PC-9 (cell line): ENCODE measurements around the gene FURIN. TPM values are rescaled to one million over a fixed set of nuclear protein-coding genes. Genes with fewer than 3 reads are reported as not detected.

Experiments
- BruUV-seq: library from RNA; stranded (reverse); fragments of 400-500 nt; replicated peaks from 2 replicates; lab custom pipeline; 2021; lab: Mats Ljungman, UMichigan
- CTCF ChIA-PET: fragments of 300-600 bp; sonication (Branson Sonifier 250); formaldehyde crosslinking; loops from one replicate; lab custom pipeline; 2022; ENCODE audit warnings: antibody characterized with exemption; lab: Charles Lee
- POLR2A ChIA-PET: fragments of 300-600 bp; sonication (Branson Sonifier 250); formaldehyde crosslinking; loops from one replicate; lab custom pipeline; 2022; ENCODE audit warnings: antibody characterized with exemption; ENCODE audit not compliant: unreplicated experiment; lab: Charles Lee
- DNase-seq, 2 experiments: peaks; one replicate each; pipeline versions ENCODE4 v3.0.0 to v3.0.0-alpha.2; 2015 to 2022; ENCODE audit warnings: mixed read lengths in 1 of 2
- H2AFZ ChIP-seq: fragments of 200-600 bp; sonication (generic); 2 replicates; pipeline ENCODE4 v1.8.1; 2017; ENCODE audit warnings: antibody characterized with exemption
- H3F3A ChIP-seq: fragments of 200-600 bp; sonication (generic); 2 replicates; pipeline ENCODE4 v1.8.1; 2017; ENCODE audit warnings: antibody characterized with exemption, mild to moderate bottlenecking, low read depth; ENCODE audit not compliant: insufficient read depth
- H3K27ac ChIP-seq: fragments of 200-600 bp; sonication (generic); 2 replicates; pipeline ENCODE4 v1.6.1; 2016; ENCODE audit warnings: mixed run types
- H3K27me3 ChIP-seq: fragments of 200-600 bp; sonication (generic); 2 replicates; pipeline ENCODE4 v1.6.1; 2016; ENCODE audit warnings: low read depth, mixed run types; ENCODE audit not compliant: insufficient read depth
- H3K36me3 ChIP-seq: fragments of 200-600 bp; sonication (generic); 2 replicates; pipeline ENCODE4 v1.6.1; 2016; ENCODE audit warnings: low read depth, mixed run types
- H3K4me1 ChIP-seq: fragments of 200-600 bp; sonication (generic); replicated peaks from 2 replicates; pipeline ENCODE4 v1.6.1; 2016; ENCODE audit warnings: mixed run types; ENCODE audit not compliant: insufficient read depth
- H3K4me2 ChIP-seq: fragments of 200-600 bp; sonication (generic); 2 replicates; pipeline ENCODE4 v1.6.1; 2017; ENCODE audit warnings: mixed run types
- H3K4me3 ChIP-seq: fragments of 200-600 bp; sonication (generic); 2 replicates; pipeline ENCODE4 v1.6.1; 2016; ENCODE audit warnings: mixed run types
- H3K79me2 ChIP-seq: fragments of 200-600 bp; sonication (generic); 2 replicates; pipeline ENCODE4 v1.6.1; 2017; ENCODE audit warnings: low read depth, mixed run types
- H3K9me2 ChIP-seq: fragments of 200-600 bp; sonication (generic); 2 replicates; pipeline ENCODE4 v1.8.1; 2017; ENCODE audit warnings: mild to moderate bottlenecking; ENCODE audit not compliant: insufficient read depth
- H3K9me3 ChIP-seq: fragments of 200-600 bp; sonication (generic); 2 replicates; pipeline ENCODE4 v1.8.1; 2016; ENCODE audit warnings: low read depth; ENCODE audit not compliant: insufficient read depth
- H4K20me1 ChIP-seq: fragments of 200-600 bp; sonication (generic); 2 replicates; pipeline ENCODE4 v1.8.1; 2017; ENCODE audit not compliant: insufficient read depth
- EZH2 ChIP-seq: fragments of 200-600 bp; sonication (generic); IDR thresholded peaks from 2 replicates; pipeline ENCODE4 v1.8.0; 2017; ENCODE audit warnings: antibody characterized with exemption, low read depth
- intact Hi-C: fragments of 100-400 bp; cut with micrococcal nuclease; formaldehyde crosslinking; loops from one replicate; pipeline ENCODE4 v1.10.0; 2022; ENCODE audit not compliant: unreplicated experiment
- total RNA-seq: library from RNA; stranded (reverse); gene quantifications from 2 replicates; pipeline ENCODE4 v1.2.3, GENCODE V29; 2021
- TF ChIP-seq, protein P1 (sequence below): fragments of 200-600 bp; sonication (generic); conservative IDR thresholded peaks from 2 replicates; pipeline ENCODE4 v1.6.1; 2017; ENCODE audit warnings: mixed run types, antibody characterized with exemption, mild to moderate bottlenecking, moderate library complexity

FURIN gene
- total RNA-seq, 1 experiment from 2014 or later: 50.4 TPM

DNA sequence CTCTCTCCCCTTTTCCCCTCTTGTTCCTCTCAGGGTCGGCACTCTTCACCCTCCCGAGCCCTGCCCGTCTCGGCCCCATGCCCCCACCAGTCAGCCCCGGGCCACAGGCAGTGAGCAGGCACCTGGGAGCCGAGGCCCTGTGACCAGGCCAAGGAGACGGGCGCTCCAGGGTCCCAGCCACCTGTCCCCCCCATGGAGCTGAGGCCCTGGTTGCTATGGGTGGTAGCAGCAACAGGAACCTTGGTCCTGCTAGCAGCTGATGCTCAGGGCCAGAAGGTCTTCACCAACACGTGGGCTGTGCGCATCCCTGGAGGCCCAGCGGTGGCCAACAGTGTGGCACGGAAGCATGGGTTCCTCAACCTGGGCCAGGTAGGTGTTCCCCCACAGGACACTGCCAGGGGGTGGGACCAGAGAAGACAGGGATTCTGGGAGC lies 7.2 kb downstream of the FURIN start:
- TF ChIP-seq, protein P1, sequence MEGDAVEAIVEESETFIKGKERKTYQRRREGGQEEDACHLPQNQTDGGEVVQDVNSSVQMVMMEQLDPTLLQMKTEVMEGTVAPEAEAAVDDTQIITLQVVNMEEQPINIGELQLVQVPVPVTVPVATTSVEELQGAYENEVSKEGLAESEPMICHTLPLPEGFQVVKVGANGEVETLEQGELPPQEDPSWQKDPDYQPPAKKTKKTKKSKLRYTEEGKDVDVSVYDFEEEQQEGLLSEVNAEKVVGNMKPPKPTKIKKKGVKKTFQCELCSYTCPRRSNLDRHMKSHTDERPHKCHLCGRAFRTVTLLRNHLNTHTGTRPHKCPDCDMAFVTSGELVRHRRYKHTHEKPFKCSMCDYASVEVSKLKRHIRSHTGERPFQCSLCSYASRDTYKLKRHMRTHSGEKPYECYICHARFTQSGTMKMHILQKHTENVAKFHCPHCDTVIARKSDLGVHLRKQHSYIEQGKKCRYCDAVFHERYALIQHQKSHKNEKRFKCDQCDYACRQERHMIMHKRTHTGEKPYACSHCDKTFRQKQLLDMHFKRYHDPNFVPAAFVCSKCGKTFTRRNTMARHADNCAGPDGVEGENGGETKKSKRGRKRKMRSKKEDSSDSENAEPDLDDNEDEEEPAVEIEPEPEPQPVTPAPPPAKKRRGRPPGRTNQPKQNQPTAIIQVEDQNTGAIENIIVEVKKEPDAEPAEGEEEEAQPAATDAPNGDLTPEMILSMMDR: no peak
- no peak for TF ChIP-seq EZH2
- no peaks in the 10 kb centered on the region for H3K9me3 ChIP-seq
- H3K27me3 ChIP-seq: no peaks in the 10 kb centered on the region
- POLR2A ChIA-PET: no interaction called here
- H3K9me2 ChIP-seq: no peaks in the 10 kb centered on the region
- no peak overlapping the region for H3K4me2 ChIP-seq
- H3K79me2 ChIP-seq: peaks cover 31% of the 10 kb centered on the region
- H2AFZ ChIP-seq: no peak overlapping the region
- H3K4me3 ChIP-seq: no peak overlapping the region
- no peak for DNase-seq
- CTCF ChIA-PET: no interaction called here
- intact Hi-C loops: no loop called here
- BruUV-seq: no TSS peak
- H4K20me1 ChIP-seq: peaks cover 26% of the 10 kb centered on the region
- no peak overlapping the region for H3K27ac ChIP-seq
- H3F3A ChIP-seq: peaks cover 23% of the 10 kb centered on the region; the same call in 1 of the 2 replicates
- peaks cover 25% of the 10 kb centered on the region for H3K4me1 ChIP-seq
- peaks cover 9% of the 10 kb centered on the region; the same call in 1 of the 2 replicates for H3K36me3 ChIP-seq

DNA sequence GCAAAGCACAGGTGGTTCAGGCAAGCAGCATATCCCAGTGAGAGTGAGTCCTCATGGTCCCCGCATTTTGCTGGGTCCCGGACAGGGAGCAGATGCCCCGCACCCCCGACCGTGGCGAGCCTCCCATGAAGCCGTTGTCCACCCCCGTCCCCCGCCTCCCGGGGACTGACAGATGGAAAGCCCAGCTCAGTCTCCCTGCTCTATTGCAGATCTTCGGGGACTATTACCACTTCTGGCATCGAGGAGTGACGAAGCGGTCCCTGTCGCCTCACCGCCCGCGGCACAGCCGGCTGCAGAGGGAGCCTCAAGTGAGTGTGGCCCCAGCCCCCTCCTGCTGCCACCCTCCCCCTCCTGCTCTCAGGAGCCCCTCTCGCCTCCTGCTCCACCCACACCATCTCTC lies 7.7 kb downstream of the FURIN start:
- Histone ChIP-seq H3K4me2 (no peak overlapping the region), H3K27ac (no peak overlapping the region), H3K27me3 (no peaks in the 10 kb centered on the region), H3K36me3 (peaks cover 9% of the 10 kb centered on the region; the same call in 1 of the 2 replicates), H3K9me3 (no peaks in the 10 kb centered on the region), H2AFZ (no peak overlapping the region), H3F3A (peaks cover 19% of the 10 kb centered on the region; the same call in 1 of the 2 replicates), H3K4me1 (peaks cover 22% of the 10 kb centered on the region), H3K9me2 (no peaks in the 10 kb centered on the region), H3K4me3 (no peak overlapping the region), H3K79me2 (peaks cover 26% of the 10 kb centered on the region), H4K20me1 (peaks cover 26% of the 10 kb centered on the region)
- POLR2A ChIA-PET: no interaction called here
- no peak for TF ChIP-seq EZH2
- TF ChIP-seq, protein P1: no peak
- no TSS peak for BruUV-seq
- CTCF ChIA-PET: no interaction called here
- intact Hi-C loops: no loop called here
- DNase-seq: no peak

DNA sequence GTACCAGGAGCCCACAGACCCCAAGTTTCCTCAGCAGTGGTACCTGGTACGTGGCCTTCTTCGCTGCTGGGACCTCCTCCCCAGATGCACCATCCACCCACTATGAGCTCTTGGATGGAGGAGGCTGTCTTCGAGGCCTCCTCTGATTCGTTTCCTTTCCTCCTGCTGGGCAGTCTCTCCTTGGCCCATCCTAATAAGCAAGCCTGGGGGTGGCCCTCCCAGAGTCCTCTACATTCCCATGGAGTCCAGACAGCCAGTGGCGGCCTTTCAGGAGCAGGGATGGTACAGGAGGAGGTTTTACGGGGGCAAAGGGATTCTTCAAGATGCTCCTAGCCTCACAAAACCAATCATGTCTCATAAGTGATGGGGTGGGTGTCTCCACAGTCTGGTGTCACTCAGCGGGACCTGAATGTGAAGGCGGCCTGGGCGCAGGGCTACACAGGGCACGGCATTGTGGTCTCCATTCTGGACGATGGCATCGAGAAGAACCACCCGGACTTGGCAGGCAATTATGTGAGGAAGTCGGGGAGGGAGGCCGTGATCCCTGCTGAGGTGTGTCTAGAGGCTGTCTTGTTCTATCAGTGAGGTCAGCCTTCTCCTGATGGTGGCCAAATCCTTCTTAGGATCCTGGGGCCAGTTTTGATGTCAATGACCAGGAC lies 8.3 kb downstream of the FURIN start:
- Histone ChIP-seq H3K4me2 (no peak overlapping the region), H3K79me2 (peaks cover 25% of the 10 kb centered on the region), H3K27me3 (no peaks in the 10 kb centered on the region), H3K9me3 (no peaks in the 10 kb centered on the region), H3K36me3 (peaks cover 9% of the 10 kb centered on the region; the same call in 1 of the 2 replicates), H3K4me3 (no peak overlapping the region), H2AFZ (no peak overlapping the region), H4K20me1 (peaks cover 26% of the 10 kb centered on the region), H3K4me1 (peaks cover 22% of the 10 kb centered on the region), H3K9me2 (no peaks in the 10 kb centered on the region), H3K27ac (no peak overlapping the region), H3F3A (peaks cover 19% of the 10 kb centered on the region; the same call in 1 of the 2 replicates)
- TF ChIP-seq, protein P1: no peak
- TF ChIP-seq EZH2: no peak
- POLR2A ChIA-PET: no interaction called here
- CTCF ChIA-PET: no interaction called here
- intact Hi-C loops: no loop called here
- BruUV-seq: no TSS peak
- DNase-seq: no peak
